K562 (cell line): Measurements from ENCODE around the gene PMPCA. TPM values are rescaled to one million over a fixed set of nuclear protein-coding genes. Genes with fewer than 3 reads are reported as not detected.

Experiments used
- ATAC-seq: fragments of 200-7000 bp; cut with Tn5 transposase; 3 replicates; pipeline ENCODE4 v1.9.1; 2020; ENCODE audit warnings: moderate library complexity
- BruUV-seq: library from RNA; stranded (reverse); fragments of 400-500 nt; replicated peaks from 2 replicates; lab custom pipeline; 2021; lab: Mats Ljungman, UMichigan
- CTCF ChIA-PET: fragments of 300-600 bp; formaldehyde crosslinking; extraction: SDS; loops from one replicate; lab custom pipeline; 2021; ENCODE audit warnings: low intra/inter-chr PET ratio; lab: Yijun Ruan, JAX
- POLR2A ChIA-PET: fragments of 300-600, 350-650 bp; sonication (Branson Sonifier 250); formaldehyde crosslinking; extraction: SDS; loops from one replicate; lab custom pipeline; 2021; ENCODE audit warnings: antibody characterized with exemption, inconsistent platforms; lab: Yijun Ruan, JAX
- DNase-seq, 4 experiments: peaks; one replicate each; pipeline versions ENCODE4 v3.0.0 to v3.0.0-alpha.2; 2011 to 2018; ENCODE audit warnings: low spot score in 3 of 4, mixed read lengths in 3 of 4; ENCODE audit errors: extremely low read depth in 1 of 4
- FAIRE-seq: peaks from 2 replicates; lab custom pipeline; 2011; peaks lifted over from hg19 to GRCh38; lab: Jason Lieb, UNC
- H2AFZ ChIP-seq: 2 replicates; pipeline ENCODE4 v1.6.0; 2011; ENCODE audit warnings: low read depth, low read length, control low read depth, inconsistent platforms
- H3K27ac ChIP-seq: fragments of 200-600 bp; 3 replicates; pipeline ENCODE4 v1.8.0; 2011; ENCODE audit warnings: low read depth, mild to moderate bottlenecking, control low read depth, inconsistent platforms, low read length, moderate library complexity, mixed read lengths; ENCODE audit errors: extremely low read depth
- H3K27me3 ChIP-seq, 2 experiments: fragments of 300-600 bp in 1 of 2; 2 replicates in 1 of 2; 3 replicates in 1 of 2; pipeline versions ENCODE4 v1.6.0 to v1.8.0; 2011; ENCODE audit warnings: inconsistent platforms in 2 of 2, low read length in 2 of 2, mild to moderate bottlenecking in 1 of 2, mixed read lengths in 1 of 2, moderate library complexity in 1 of 2; ENCODE audit not compliant: control insufficient read depth in 2 of 2, insufficient read depth in 2 of 2
- H3K36me3 ChIP-seq: fragments of 300-600 bp; 3 replicates; pipeline ENCODE4 v1.8.0; 2011; ENCODE audit warnings: mild to moderate bottlenecking, low read length, inconsistent platforms; ENCODE audit not compliant: control insufficient read depth, insufficient read depth
- H3K4me1 ChIP-seq, 2 experiments: fragments of 200-600 bp in 1 of 2; replicated peaks in 1 of 2; 2 replicates in 1 of 2; 3 replicates in 1 of 2; pipeline versions ENCODE4 v1.5.1 to v1.8.0; 2011; ENCODE audit warnings: inconsistent platforms in 2 of 2, low read length in 2 of 2, mild to moderate bottlenecking in 1 of 2, mixed read lengths in 1 of 2, moderate library complexity in 1 of 2; ENCODE audit not compliant: control insufficient read depth in 2 of 2, insufficient read depth in 2 of 2
- H3K4me2 ChIP-seq: 2 replicates; pipeline ENCODE4 v1.6.1; 2011; ENCODE audit warnings: low read length, control low read depth, inconsistent platforms, mixed read lengths; ENCODE audit not compliant: insufficient read depth
- H3K4me3 ChIP-seq: fragments of 200-600 bp; sonication (generic), shearing (Covaris generic); 2 replicates; pipeline ENCODE4 v1.5.1; 2016; ENCODE audit warnings: control low read depth, inconsistent platforms
- H3K79me2 ChIP-seq: fragments of 200-600 bp; 3 replicates; pipeline ENCODE4 v1.8.0; 2011; ENCODE audit warnings: low read length, inconsistent platforms; ENCODE audit not compliant: control insufficient read depth, insufficient read depth
- H3K9ac ChIP-seq, 2 experiments: 2 replicates each; pipeline versions ENCODE4 v1.6.0 to v1.6.1; 2011; ENCODE audit warnings: low read depth in 2 of 2, low read length in 2 of 2, control low read depth in 1 of 2, inconsistent platforms in 1 of 2, mild to moderate bottlenecking in 1 of 2, mixed read lengths in 1 of 2; ENCODE audit not compliant: insufficient read depth in 1 of 2
- H3K9me1 ChIP-seq: one replicate; pipeline ENCODE4 v1.6.0; 2011; ENCODE audit warnings: inconsistent platforms, mild to moderate bottlenecking, low read length, moderate library complexity; ENCODE audit not compliant: control insufficient read depth, insufficient read depth
- H3K9me3 ChIP-seq: replicated peaks from 2 replicates; pipeline ENCODE4 v1.5.1; 2011; ENCODE audit warnings: low read depth, low read length, inconsistent platforms; ENCODE audit not compliant: control insufficient read depth, insufficient read depth
- H4K20me1 ChIP-seq: replicated peaks from 2 replicates; pipeline ENCODE4 v1.6.1; 2011; ENCODE audit warnings: low read length, inconsistent platforms, mixed read lengths; ENCODE audit not compliant: control insufficient read depth, insufficient read depth
- CAMTA2 ChIP-seq: fragments of 250-450 bp; sonication (Bioruptor Pico); conservative IDR thresholded peaks from 2 replicates; pipeline ENCODE4 v1.5.1; 2022
- ELF1 ChIP-seq: fragments of 200-800 bp; sonication (Bioruptor generic); IDR thresholded peaks from 2 replicates; pipeline ENCODE4 v1.6.1; 2016; ENCODE audit warnings: missing genetic modification characterization, missing compliant biosample characterization
- HNRNPH1 ChIP-seq: fragments of 200-400 bp; formaldehyde crosslinking; optimal IDR thresholded peaks from 2 replicates; pipeline ENCODE3; 2017; ENCODE audit warnings: low read depth, mild to moderate bottlenecking, low read length, moderate library complexity
- LEF1 ChIP-seq: fragments of 450-650 bp; IDR thresholded peaks from 2 replicates; pipeline ENCODE4 v1.6.1; 2016; ENCODE audit warnings: mild to moderate bottlenecking
- PHF20 ChIP-seq: fragments of 450-650 bp; IDR thresholded peaks from 2 replicates; pipeline ENCODE4 v1.6.1; 2018; ENCODE audit not compliant: partially characterized antibody
- PURB ChIP-seq: sonication (generic); formaldehyde crosslinking; IDR thresholded peaks from 2 replicates; pipeline ENCODE4 v1.9.0; 2021; ENCODE audit warnings: low read depth, mild to moderate bottlenecking, missing genetic modification reagents
- SETDB1 ChIP-seq: IDR thresholded peaks from one replicate; pipeline ENCODE4 v1.6.1; 2012; ENCODE audit warnings: low read length, control low read depth, inconsistent platforms
- SRF ChIP-seq, 2 experiments: fragments of 250-450, 450-650 bp in 1 of 2; sonication (Bioruptor Pico) in 1 of 2; sonication (generic) in 1 of 2; formaldehyde crosslinking; IDR thresholded peaks; 2 replicates each; pipeline versions ENCODE4 v1.5.0 to v1.5.1; 2020 to 2022; ENCODE audit warnings: mild to moderate bottlenecking in 1 of 2, missing genetic modification reagents in 1 of 2
- TFAP4 ChIP-seq: sonication (generic); formaldehyde crosslinking; IDR thresholded peaks from 2 replicates; pipeline ENCODE4 v1.8.0; 2022; ENCODE audit warnings: missing genetic modification reagents, mild to moderate bottlenecking, moderate library complexity, borderline replicate concordance
- YBX1 ChIP-seq: fragments of 450-650 bp; IDR thresholded peaks from 2 replicates; pipeline ENCODE4 v1.7.1; 2016; ENCODE audit warnings: mild to moderate bottlenecking
- ZBTB8A ChIP-seq: fragments of 450-650 bp; IDR thresholded peaks from 2 replicates; pipeline ENCODE4 v1.6.1; 2018; ENCODE audit warnings: mild to moderate bottlenecking, moderate library complexity; ENCODE audit not compliant: partially characterized antibody
- ZNF280A ChIP-seq: fragments of 450-650 bp; IDR thresholded peaks from 2 replicates; pipeline ENCODE4 v1.6.1; 2018; ENCODE audit warnings: mild to moderate bottlenecking, low read depth; ENCODE audit not compliant: partially characterized antibody
- ZNF76 ChIP-seq: fragments of 250-450 bp; sonication (Bioruptor Pico); IDR thresholded peaks from 2 replicates; pipeline ENCODE4 v1.4.0; 2020; ENCODE audit warnings: mild to moderate bottlenecking, moderate library complexity, borderline replicate concordance
- ZNF764 ChIP-seq: fragments of 250-450 bp; sonication (Bioruptor Pico); IDR thresholded peaks from 2 replicates; pipeline ENCODE4 v1.4.0; 2020; ENCODE audit warnings: low read depth, mild to moderate bottlenecking, moderate library complexity
- ZNF778 ChIP-seq: fragments of 450-650 bp; formaldehyde crosslinking; IDR thresholded peaks from 2 replicates; pipeline ENCODE4 v1.4.0; 2020; ENCODE audit warnings: mild to moderate bottlenecking, moderate library complexity
- WGBS: fragments of 100-300 bp; shearing (Covaris generic); methylation state at CpG from one replicate; pipeline ENCODE4 v1.1.6; 2016; ENCODE audit warnings: low coverage, mixed read lengths; ENCODE audit not compliant: insufficient coverage; ENCODE audit errors: missing lambda C conversion rate; 5-methylcytosine and 5-hydroxymethylcytosine counted together
- in situ Hi-C: fragments of 300-500 bp; cut with MboI; formaldehyde crosslinking; loops from 4 replicates; pipeline ENCODE4 v1.15.0; 2018; ENCODE audit warnings: inconsistent platforms, mixed read lengths
- intact Hi-C: fragments of 100-400 bp; cut with micrococcal nuclease; formaldehyde crosslinking; loops from 2 replicates; pipeline ENCODE4 v1.14.2; 2022
- polyA plus RNA-seq, 8 experiments: library from polyadenylated mRNA; depleted of rRNA in 4 of 8; stranded (reverse) in 5 of 8; unstranded in 3 of 8; fragments of >200 nt; fragmentation: Nextera tagmentation in 2 of 8; fragmentation: Illumina TruSeq in 1 of 8; extraction: Ambion mirVana in 2 of 8; extraction: Trizol in 1 of 8; gene quantifications; 2 replicates each; pipeline versions ENCODE4 v1.2.1 to v1.2.3, GENCODE V29; 2011 to 2014; ENCODE audit warnings: inconsistent platforms in 1 of 8, missing spikeins in 1 of 8
- total RNA-seq, 7 experiments: library from RNA; depleted of rRNA in 6 of 7; stranded (reverse); fragments of >200 nt in 6 of 7; fragmentation: Illumina TruSeq in 2 of 7; extraction: Trizol in 2 of 7; gene quantifications; 2 replicates each; pipeline versions ENCODE4 v1.2.1 to v1.2.3, GENCODE V29; 2011 to 2021; ENCODE audit warnings: low replicate concordance in 1 of 7
- TF ChIP-seq, protein P1 (sequence below), 2 experiments: fragments of 450-650 bp; IDR thresholded peaks; 2 replicates each; pipeline ENCODE4 v1.6.1; 2016
- TF ChIP-seq, protein P2 (sequence below): fragments of 450-650 bp; formaldehyde crosslinking; IDR thresholded peaks from 2 replicates; pipeline ENCODE4 v1.4.0; 2022; ENCODE audit warnings: missing genetic modification characterization

The PMPCA gene
- total and polyA plus RNA-seq, 9 of the 15 experiments (the other 6 are each of a cell fraction or from before 2014, with no cell fraction given) = 23.9 to 143 (median 86.6) TPM

- no peaks in the 10 kb centered on the region for H3K9me1 ChIP-seq
- no peak overlapping the region for H2AFZ ChIP-seq
- H3K27ac ChIP-seq = no peak overlapping the region
- no peak for DNase-seq
- peaks cover 98% of the 10 kb centered on the region; the same call in 2 of the 3 replicates for H3K36me3 ChIP-seq
- no peak overlapping the region for H3K4me2 ChIP-seq
- ChIA-PET POLR2A (no interaction called here), CTCF (interaction anchor here (0.6 kb wide), 1 partner anchor 254 kb away, joined by 4 read pairs; no protein-coding TSS in a partner anchor)
- H3K9me3 ChIP-seq = no peaks in the 10 kb centered on the region
- no peaks in the 10 kb centered on the region for H3K27me3 ChIP-seq
- no peak overlapping the region for H3K4me3 ChIP-seq
- 0 out of 4 replicates have a peak overlapping the region, but pooled peaks of 1 of the 2 experiments have one; percentile 22 for H3K9ac ChIP-seq
- no TSS peak for BruUV-seq
- 0 out of 3 replicates have a peak, but pooled peaks cover 1% of the 10 kb centered on the region for H3K79me2 ChIP-seq
- intact Hi-C loops (no loop called here), in situ Hi-C loops (no loop called here)
- 83% methylated on average over 6 of the region's 18 CpGs for WGBS
- peaks cover under 1 to 56% of the 10 kb centered on the region in 2 experiments; a peak in 2 of 5 replicates for H3K4me1 ChIP-seq
- H4K20me1 ChIP-seq = no peaks in the 10 kb centered on the region
- TF ChIP-seq, protein P1, sequence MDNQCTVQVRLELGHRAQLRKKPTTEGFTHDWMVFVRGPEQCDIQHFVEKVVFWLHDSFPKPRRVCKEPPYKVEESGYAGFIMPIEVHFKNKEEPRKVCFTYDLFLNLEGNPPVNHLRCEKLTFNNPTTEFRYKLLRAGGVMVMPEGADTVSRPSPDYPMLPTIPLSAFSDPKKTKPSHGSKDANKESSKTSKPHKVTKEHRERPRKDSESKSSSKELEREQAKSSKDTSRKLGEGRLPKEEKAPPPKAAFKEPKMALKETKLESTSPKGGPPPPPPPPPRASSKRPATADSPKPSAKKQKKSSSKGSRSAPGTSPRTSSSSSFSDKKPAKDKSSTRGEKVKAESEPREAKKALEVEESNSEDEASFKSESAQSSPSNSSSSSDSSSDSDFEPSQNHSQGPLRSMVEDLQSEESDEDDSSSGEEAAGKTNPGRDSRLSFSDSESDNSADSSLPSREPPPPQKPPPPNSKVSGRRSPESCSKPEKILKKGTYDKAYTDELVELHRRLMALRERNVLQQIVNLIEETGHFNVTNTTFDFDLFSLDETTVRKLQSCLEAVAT (IDR thresholded peaks at IDR 0.05) = no peak
- TF ChIP-seq ZNF778 (no peak), CAMTA2 (no peak), SRF (CRISPR knock-in tag; IDR thresholded peaks at IDR 0.05) (no peak), LEF1 (no peak), PURB (CRISPR knock-in tag) (no peak), ZNF280A (no peak), ELF1 (tag) (no peak), ZNF764 (CRISPR knock-in tag) (no peak), ZNF76 (CRISPR knock-in tag) (no peak), ZBTB8A (no peak), YBX1 (no peak), SETDB1 (no peak), HNRNPH1 (no peak), TFAP4 (CRISPR knock-in tag) (no peak), PHF20 (no peak)
- TF ChIP-seq, protein P2, sequence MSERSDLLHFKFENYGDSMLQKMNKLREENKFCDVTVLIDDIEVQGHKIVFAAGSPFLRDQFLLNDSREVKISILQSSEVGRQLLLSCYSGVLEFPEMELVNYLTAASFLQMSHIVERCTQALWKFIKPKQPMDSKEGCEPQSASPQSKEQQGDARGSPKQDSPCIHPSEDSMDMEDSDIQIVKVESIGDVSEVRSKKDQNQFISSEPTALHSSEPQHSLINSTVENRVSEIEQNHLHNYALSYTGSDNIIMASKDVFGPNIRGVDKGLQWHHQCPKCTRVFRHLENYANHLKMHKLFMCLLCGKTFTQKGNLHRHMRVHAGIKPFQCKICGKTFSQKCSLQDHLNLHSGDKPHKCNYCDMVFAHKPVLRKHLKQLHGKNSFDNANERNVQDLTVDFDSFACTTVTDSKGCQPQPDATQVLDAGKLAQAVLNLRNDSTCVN = no peak
- ATAC-seq = no peak
- FAIRE-seq = no peak
Observed at GRCh38 chr9:136379003-136379287, 31.5 kb upstream of the PMPCA start.
